Mesenchymal stem cell (in vitro differentiated cells and primary cell): Measurements from ENCODE around the gene GP9.

Experiments used
- DNase-seq: peaks from one replicate; pipeline ENCODE4 v3.0.0-alpha.2; 2013
- H2AFZ ChIP-seq: one replicate; pipeline ENCODE4 v1.6.1; 2013; ENCODE audit warnings: low read depth, mild to moderate bottlenecking, control low read depth, inconsistent platforms, low read length, moderate library complexity
- H2AK5ac ChIP-seq: 2 replicates; pipeline ENCODE4 v1.6.1; 2013; ENCODE audit warnings: low read length, moderate library complexity, mild to moderate bottlenecking, inconsistent platforms; ENCODE audit not compliant: severe bottlenecking
- H2BK120ac ChIP-seq: one replicate; pipeline ENCODE4 v1.6.1; 2013; ENCODE audit warnings: low read depth, mild to moderate bottlenecking, inconsistent platforms, low read length, moderate library complexity
- H2BK12ac ChIP-seq, 2 experiments: one replicate each; pipeline ENCODE4 v1.6.1; 2013; ENCODE audit warnings: inconsistent platforms in 2 of 2, low read length in 2 of 2, mild to moderate bottlenecking in 2 of 2, moderate library complexity in 2 of 2, control low read depth in 1 of 2
- H2BK15ac ChIP-seq: one replicate; pipeline ENCODE4 v1.6.1; 2013; ENCODE audit warnings: mild to moderate bottlenecking, low read depth, inconsistent platforms; ENCODE audit not compliant: poor library complexity, severe bottlenecking
- H2BK5ac ChIP-seq: 2 replicates; pipeline ENCODE4 v1.6.1; 2013; ENCODE audit warnings: low read depth, mild to moderate bottlenecking, low read length, control low read depth, inconsistent platforms; ENCODE audit not compliant: poor library complexity, severe bottlenecking
- H3K14ac ChIP-seq, 2 experiments: one replicate each; pipeline ENCODE4 v1.6.1; 2013; ENCODE audit warnings: inconsistent platforms in 2 of 2, low read length in 2 of 2, control low read depth in 1 of 2, mild to moderate bottlenecking in 1 of 2, moderate library complexity in 1 of 2
- H3K18ac ChIP-seq, 2 experiments: one replicate each; pipeline ENCODE4 v1.6.1; 2013; ENCODE audit warnings: inconsistent platforms in 2 of 2, low read length in 2 of 2, control low read depth in 1 of 2, low read depth in 1 of 2, mild to moderate bottlenecking in 1 of 2
- H3K23ac ChIP-seq, 2 experiments: one replicate each; pipeline ENCODE4 v1.6.1; 2013; ENCODE audit warnings: inconsistent platforms in 2 of 2, low read length in 2 of 2, mild to moderate bottlenecking in 2 of 2, moderate library complexity in 2 of 2, control low read depth in 1 of 2
- H3K27ac ChIP-seq: 2 replicates; pipeline ENCODE4 v1.5.1; 2013; ENCODE audit warnings: mild to moderate bottlenecking, moderate library complexity, low read length, control low read depth, inconsistent platforms; ENCODE audit not compliant: poor library complexity, severe bottlenecking
- H3K27me3 ChIP-seq, 2 experiments: 2 replicates each; pipeline versions ENCODE4 v1.6.1 to v1.7.0; 2013; ENCODE audit warnings: low read length in 2 of 2, mild to moderate bottlenecking in 2 of 2, moderate library complexity in 2 of 2, control low read depth in 1 of 2, inconsistent platforms in 1 of 2; ENCODE audit not compliant: control insufficient read depth in 1 of 2, insufficient read depth in 1 of 2
- H3K36me3 ChIP-seq, 2 experiments: 2 replicates each; pipeline versions ENCODE4 v1.6.1 to v1.7.0; 2013; ENCODE audit warnings: low read length in 2 of 2, control low read depth in 1 of 2, inconsistent platforms in 1 of 2, low read depth in 1 of 2, mild to moderate bottlenecking in 1 of 2; ENCODE audit not compliant: insufficient read depth in 2 of 2, control insufficient read depth in 1 of 2
- H3K4ac ChIP-seq, 2 experiments: one replicate each; pipeline ENCODE4 v1.6.1; 2013; ENCODE audit warnings: inconsistent platforms in 2 of 2, low read length in 2 of 2, mild to moderate bottlenecking in 2 of 2, moderate library complexity in 2 of 2, control low read depth in 1 of 2, low read depth in 1 of 2
- H3K4me1 ChIP-seq: 2 replicates; pipeline ENCODE4 v1.6.1; 2013; ENCODE audit warnings: low read depth, low read length, control low read depth; ENCODE audit not compliant: control insufficient read depth, insufficient read depth
- H3K4me2 ChIP-seq: 2 replicates; pipeline ENCODE4 v1.6.1; 2013; ENCODE audit warnings: low read length, mild to moderate bottlenecking, inconsistent platforms; ENCODE audit not compliant: poor library complexity, severe bottlenecking
- H3K4me3 ChIP-seq, 2 experiments: 2 replicates each; pipeline versions ENCODE4 v1.5.1 to v1.7.0; 2013; ENCODE audit warnings: low read length in 2 of 2, mild to moderate bottlenecking in 2 of 2, control low read depth in 1 of 2, low read depth in 1 of 2; ENCODE audit not compliant: insufficient read depth in 1 of 2
- H3K79me1 ChIP-seq: replicated peaks from 2 replicates; pipeline ENCODE4 v1.6.1; 2013; ENCODE audit warnings: mild to moderate bottlenecking, control low read depth, low read length, inconsistent platforms; ENCODE audit not compliant: poor library complexity, severe bottlenecking
- H3K9ac ChIP-seq: 2 replicates; pipeline ENCODE4 v1.7.0; 2013; ENCODE audit warnings: mild to moderate bottlenecking, low read length, moderate library complexity
- H3K9me3 ChIP-seq: 2 replicates; pipeline ENCODE4 v1.7.0; 2013; ENCODE audit warnings: mild to moderate bottlenecking, low read length; ENCODE audit not compliant: control insufficient read depth
- H4K8ac ChIP-seq: one replicate; pipeline ENCODE4 v1.6.1; 2013; ENCODE audit warnings: inconsistent platforms, mild to moderate bottlenecking, low read length, moderate library complexity
- H4K91ac ChIP-seq: one replicate; pipeline ENCODE4 v1.6.1; 2013; ENCODE audit warnings: mild to moderate bottlenecking, low read length, inconsistent platforms
- WGBS: methylation state at CpG from one replicate; pipeline ENCODE4 v1.1.7; 2013; ENCODE audit warnings: mixed read lengths; 5-methylcytosine and 5-hydroxymethylcytosine counted together

Gene GP9

DNA sequence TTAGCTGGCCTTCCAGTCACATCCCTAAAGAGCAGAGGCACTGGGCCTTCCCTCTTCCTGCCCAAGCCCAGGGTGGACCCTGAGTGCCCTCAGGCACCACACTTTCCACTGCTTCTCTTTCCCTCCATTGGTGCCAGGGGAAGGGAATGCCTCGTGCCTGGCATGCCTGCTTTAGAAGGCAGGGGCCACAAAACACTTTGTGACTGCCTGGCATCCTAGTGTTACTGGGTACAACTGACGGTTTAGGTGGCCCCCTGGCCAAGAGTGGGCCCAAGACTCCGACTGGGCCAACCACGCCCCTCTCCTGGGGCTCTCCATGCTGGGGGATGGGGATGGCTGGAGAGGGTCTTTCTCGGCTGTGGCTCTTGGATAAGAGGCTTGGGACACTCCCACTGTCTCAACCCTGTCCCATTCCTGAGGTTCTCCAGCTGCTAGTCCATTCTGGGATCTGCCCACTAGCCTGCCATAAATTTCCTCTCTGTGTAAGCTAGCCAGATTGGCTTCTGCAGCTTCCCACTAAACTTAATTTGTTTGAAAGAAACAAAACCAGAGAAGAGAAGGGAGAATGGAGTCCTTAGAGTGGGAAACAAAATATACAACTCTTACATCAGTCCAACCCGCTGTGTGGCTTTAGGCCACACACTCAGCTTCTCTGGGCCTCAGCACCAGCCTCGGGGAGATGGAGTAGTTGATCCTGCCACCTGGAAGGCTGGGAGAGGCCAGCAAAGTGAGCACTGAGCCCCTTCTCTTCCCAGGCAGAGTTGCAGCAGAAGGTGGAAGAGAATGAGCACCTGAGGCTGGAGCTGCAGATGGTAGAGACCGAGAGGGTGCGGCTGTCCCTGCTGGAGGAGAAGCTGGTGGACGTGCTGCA, 24.1 kb upstream of the GP9 start:
- no peak overlapping the region for H4K8ac ChIP-seq
- H3K27me3 ChIP-seq, result peaks cover 41% of the 10 kb centered on the region in 2 experiments
- no peak overlapping the region for H2BK12ac ChIP-seq
- H3K4me3 ChIP-seq, result no peak overlapping the region
- H3K4me2 ChIP-seq, result no peak overlapping the region
- no peak overlapping the region for H3K27ac ChIP-seq
- no peak overlapping the region for H2BK5ac ChIP-seq
- no peak overlapping the region for H3K14ac ChIP-seq
- no peaks in the 10 kb centered on the region for H3K79me1 ChIP-seq
- H3K36me3 ChIP-seq, result no peaks in the 10 kb centered on the region
- no peak overlapping the region for H3K18ac ChIP-seq
- no peak for DNase-seq
- H2AK5ac ChIP-seq, result no peak overlapping the region
- peak overlapping the region; percentile 19 for H4K91ac ChIP-seq
- peaks cover 4% of the 10 kb centered on the region for H3K4me1 ChIP-seq
- H2AFZ ChIP-seq, result no peak overlapping the region
- no peak overlapping the region for H3K9ac ChIP-seq
- H2BK120ac ChIP-seq, result no peak overlapping the region
- no peak overlapping the region for H2BK15ac ChIP-seq
- H3K9me3 ChIP-seq, result no peaks in the 10 kb centered on the region
- WGBS, result 79% methylated on average over 8 of the region's 10 CpGs
- no peak overlapping the region for H3K23ac ChIP-seq
- H3K4ac ChIP-seq, result no peak overlapping the region

DNA sequence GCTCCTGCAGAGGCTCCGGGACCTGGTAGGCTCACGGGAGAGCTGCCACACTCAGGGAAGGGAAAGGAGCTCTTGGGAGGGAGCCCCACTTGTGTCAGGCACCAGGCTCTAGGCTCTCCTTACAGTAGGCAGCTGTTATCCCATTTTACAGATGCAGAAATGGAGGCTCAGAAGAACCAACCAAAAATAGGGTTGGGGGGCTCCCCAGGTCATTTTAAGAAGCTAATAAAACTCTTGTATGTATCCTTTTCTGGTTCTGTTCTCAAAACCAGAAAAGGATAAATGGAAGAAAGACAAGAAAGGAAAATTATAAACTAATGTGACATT, 23.5 kb upstream of the GP9 start:
- 34% methylated on average over 2 of the region's 2 CpGs for WGBS
- H4K8ac ChIP-seq, result no peak overlapping the region
- H3K4me1 ChIP-seq, result peaks cover 4% of the 10 kb centered on the region
- no peak overlapping the region for H4K91ac ChIP-seq
- DNase-seq, result no peak
- no peak overlapping the region for H3K18ac ChIP-seq
- no peak overlapping the region for H3K4ac ChIP-seq
- H3K36me3 ChIP-seq, result no peaks in the 10 kb centered on the region
- no peak overlapping the region for H3K23ac ChIP-seq
- H3K4me3 ChIP-seq, result no peak overlapping the region
- H3K79me1 ChIP-seq, result no peaks in the 10 kb centered on the region
- no peak overlapping the region for H3K14ac ChIP-seq
- H3K27me3 ChIP-seq, result peaks cover 40 to 45% of the 10 kb centered on the region in 2 experiments
- H2BK120ac ChIP-seq, result no peak overlapping the region
- H3K27ac ChIP-seq, result no peak overlapping the region
- no peak overlapping the region for H2AK5ac ChIP-seq
- H3K4me2 ChIP-seq, result no peak overlapping the region
- H2AFZ ChIP-seq, result no peak overlapping the region
- H2BK5ac ChIP-seq, result no peak overlapping the region
- H2BK15ac ChIP-seq, result no peak overlapping the region
- no peak overlapping the region for H2BK12ac ChIP-seq
- no peaks in the 10 kb centered on the region for H3K9me3 ChIP-seq
- H3K9ac ChIP-seq, result no peak overlapping the region

DNA sequence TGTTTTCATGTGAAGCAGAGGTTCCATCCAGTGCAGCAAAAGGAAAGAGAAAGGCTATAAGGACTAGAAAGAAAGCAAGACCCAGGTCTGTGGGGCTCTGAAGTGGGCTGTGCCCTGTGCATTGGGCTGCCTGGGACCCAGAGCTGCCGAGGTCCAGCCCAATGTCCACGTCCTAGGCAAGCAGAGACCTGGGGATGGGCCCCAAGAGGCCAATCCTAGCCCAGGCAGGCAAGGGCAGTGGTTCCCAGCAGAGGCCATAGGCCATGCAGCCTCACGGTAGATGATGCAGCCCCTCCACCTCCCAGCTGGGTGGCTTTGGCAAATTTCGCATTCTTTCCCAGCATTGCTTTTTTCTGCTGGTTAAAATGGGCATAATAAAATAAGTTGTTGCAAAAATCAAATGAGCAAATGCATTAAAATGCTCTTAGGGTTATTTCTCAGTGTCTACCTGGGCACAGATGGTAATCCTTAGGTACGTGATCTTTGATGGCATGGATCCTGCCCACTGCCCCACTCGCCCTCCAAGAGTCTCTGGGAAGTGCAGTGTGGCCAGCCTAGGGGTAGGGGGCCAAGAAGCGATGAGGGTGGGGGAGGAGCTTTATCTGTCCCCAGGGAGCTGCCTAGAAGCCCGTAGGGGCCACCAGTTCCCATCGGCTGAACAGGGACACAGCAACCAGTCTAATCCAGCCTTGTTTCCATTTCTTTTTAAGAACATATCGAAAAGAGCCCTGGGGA, 22.3 kb upstream of the GP9 start:
- WGBS, result 77% methylated on average over 10 of the region's 10 CpGs

DNA sequence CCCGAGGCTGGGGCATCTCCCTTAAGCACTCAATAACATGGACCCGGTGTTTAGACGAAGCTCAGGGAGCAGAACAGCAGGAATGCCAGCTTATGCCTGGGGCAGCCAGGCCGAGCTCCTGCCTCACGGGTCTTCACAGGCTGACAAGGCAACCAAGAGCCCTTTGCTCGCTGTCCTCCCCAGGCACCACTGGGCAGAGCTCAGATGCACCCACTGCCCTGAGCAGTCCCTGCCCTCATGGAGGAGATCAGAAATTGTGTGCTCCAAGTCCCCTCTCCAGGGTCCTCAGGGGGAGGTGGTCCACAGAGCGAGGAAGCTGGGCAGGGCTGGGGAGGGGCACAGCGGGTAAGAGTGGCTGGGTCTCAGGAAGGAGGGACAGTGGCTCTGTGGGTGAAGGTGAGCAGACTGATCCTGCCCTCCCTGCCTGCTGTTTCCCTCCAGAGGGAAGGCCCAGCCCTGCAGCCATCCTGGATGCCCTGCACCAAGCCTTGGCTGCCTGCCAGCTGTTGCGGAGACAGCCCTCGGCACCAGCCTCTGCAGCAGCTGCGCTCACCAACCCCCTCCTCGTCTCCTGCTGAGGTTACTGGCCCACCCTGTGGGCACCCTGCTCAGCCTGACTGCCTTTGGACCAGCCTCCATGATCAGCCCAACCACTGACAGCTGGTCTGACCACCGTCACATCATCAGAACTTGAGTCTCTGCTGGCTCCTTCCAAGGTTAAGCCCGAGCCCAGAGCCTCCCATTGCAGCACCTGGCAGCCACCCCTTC, 21.1 kb upstream of the GP9 start:
- no peak overlapping the region for H4K8ac ChIP-seq
- no peak overlapping the region for H2BK120ac ChIP-seq
- WGBS, result 85% methylated on average over 14 of the region's 14 CpGs
- no peak overlapping the region for H3K4ac ChIP-seq
- H3K9me3 ChIP-seq, result peaks cover 5% of the 10 kb centered on the region
- H2AFZ ChIP-seq, result no peak overlapping the region
- H3K4me1 ChIP-seq, result peaks cover 4% of the 10 kb centered on the region
- H3K14ac ChIP-seq, result peak overlapping the region in 1 of 2 experiments; percentile 8
- H2BK12ac ChIP-seq, result no peak overlapping the region
- H3K4me2 ChIP-seq, result no peak overlapping the region
- peak overlapping the region; percentile 8 for H4K91ac ChIP-seq
- no peak overlapping the region for H3K27ac ChIP-seq
- no peak overlapping the region for H3K23ac ChIP-seq
- no peak overlapping the region for H2BK15ac ChIP-seq
- DNase-seq, result no peak
- peaks cover 39 to 44% of the 10 kb centered on the region in 2 experiments for H3K27me3 ChIP-seq
- H3K79me1 ChIP-seq, result no peaks in the 10 kb centered on the region
- H2AK5ac ChIP-seq, result no peak overlapping the region
- no peak overlapping the region for H2BK5ac ChIP-seq
- no peaks in the 10 kb centered on the region for H3K36me3 ChIP-seq
- H3K4me3 ChIP-seq, result no peak overlapping the region
- no peak overlapping the region for H3K9ac ChIP-seq
- H3K18ac ChIP-seq, result no peak overlapping the region

More for the DNA sequence above, 22.3 kb upstream of the GP9 start:
- no peaks in the 10 kb centered on the region for H3K79me1 ChIP-seq
- H3K27ac ChIP-seq, result no peak overlapping the region
- no peak overlapping the region for H2BK120ac ChIP-seq
- H3K27me3 ChIP-seq, result peaks cover 39 to 49% of the 10 kb centered on the region in 2 experiments
- H3K14ac ChIP-seq, result no peak overlapping the region
- H3K36me3 ChIP-seq, result no peaks in the 10 kb centered on the region
- H2AK5ac ChIP-seq, result no peak overlapping the region
- H4K8ac ChIP-seq, result no peak overlapping the region
- no peak overlapping the region for H3K23ac ChIP-seq
- no peak overlapping the region for H2BK15ac ChIP-seq
- DNase-seq, result no peak
- H2BK5ac ChIP-seq, result no peak overlapping the region
- H3K9me3 ChIP-seq, result peaks cover 3% of the 10 kb centered on the region
- no peak overlapping the region for H2AFZ ChIP-seq
- no peak overlapping the region for H4K91ac ChIP-seq
- no peak overlapping the region for H3K9ac ChIP-seq
- H3K4me2 ChIP-seq, result no peak overlapping the region
- no peak overlapping the region for H2BK12ac ChIP-seq
- peaks cover 4% of the 10 kb centered on the region for H3K4me1 ChIP-seq
- H3K4ac ChIP-seq, result no peak overlapping the region
- peak overlapping the region in 1 of 2 experiments; percentile 46 for H3K18ac ChIP-seq
- H3K4me3 ChIP-seq, result no peak overlapping the region
